ENCODE data around the gene STIM1. TPM values are rescaled to one million over a fixed set of nuclear protein-coding genes. Genes with fewer than 3 reads are reported as not detected.

Gene STIM1
- total RNA-seq, 4 donors from 2014 or later: 65.2 to 150 (median 92.6) TPM

DNA sequence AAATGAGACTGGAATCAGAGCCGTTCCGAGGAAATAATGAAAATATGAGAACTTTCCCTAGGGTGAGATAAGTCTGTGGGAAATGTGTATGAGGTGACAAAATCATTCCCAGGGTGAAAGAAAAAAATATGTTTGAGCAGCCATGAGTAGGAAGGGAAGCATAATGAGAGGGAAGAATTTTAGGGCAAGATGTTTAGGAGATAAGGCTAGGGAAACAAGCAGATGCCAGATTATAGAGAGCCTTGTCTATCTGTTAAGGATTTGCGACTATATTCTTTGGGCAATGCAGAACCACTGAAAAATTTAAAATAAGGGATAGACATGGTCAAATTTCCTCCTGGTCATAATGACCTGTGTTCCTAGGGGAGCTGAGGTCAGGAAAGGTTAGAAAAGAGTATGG, 54.4 kb downstream of the STIM1 start:
- 49% methylated on average over 3 of the region's 3 CpGs for WGBS
- H3K4me3 ChIP-seq: no peak overlapping the region
- peaks cover 7 to 39% (median 20%) of the 10 kb centered on the region in 4 donors for H3K4me1 ChIP-seq
- TF ChIP-seq, protein P1, sequence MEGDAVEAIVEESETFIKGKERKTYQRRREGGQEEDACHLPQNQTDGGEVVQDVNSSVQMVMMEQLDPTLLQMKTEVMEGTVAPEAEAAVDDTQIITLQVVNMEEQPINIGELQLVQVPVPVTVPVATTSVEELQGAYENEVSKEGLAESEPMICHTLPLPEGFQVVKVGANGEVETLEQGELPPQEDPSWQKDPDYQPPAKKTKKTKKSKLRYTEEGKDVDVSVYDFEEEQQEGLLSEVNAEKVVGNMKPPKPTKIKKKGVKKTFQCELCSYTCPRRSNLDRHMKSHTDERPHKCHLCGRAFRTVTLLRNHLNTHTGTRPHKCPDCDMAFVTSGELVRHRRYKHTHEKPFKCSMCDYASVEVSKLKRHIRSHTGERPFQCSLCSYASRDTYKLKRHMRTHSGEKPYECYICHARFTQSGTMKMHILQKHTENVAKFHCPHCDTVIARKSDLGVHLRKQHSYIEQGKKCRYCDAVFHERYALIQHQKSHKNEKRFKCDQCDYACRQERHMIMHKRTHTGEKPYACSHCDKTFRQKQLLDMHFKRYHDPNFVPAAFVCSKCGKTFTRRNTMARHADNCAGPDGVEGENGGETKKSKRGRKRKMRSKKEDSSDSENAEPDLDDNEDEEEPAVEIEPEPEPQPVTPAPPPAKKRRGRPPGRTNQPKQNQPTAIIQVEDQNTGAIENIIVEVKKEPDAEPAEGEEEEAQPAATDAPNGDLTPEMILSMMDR (IDR thresholded peaks at IDR 0.05): no peak
- TF ChIP-seq POLR2A (IDR thresholded peaks at IDR 0.05; ENCODE audit: low read depth) (no peak), POLR2AphosphoS5 (IDR thresholded peaks at IDR 0.05) (no peak), EP300 (IDR thresholded peaks at IDR 0.05) (no peak)
- H3K9me3 ChIP-seq: no peaks in the 10 kb centered on the region
- H3K27me3 ChIP-seq: no peaks in the 10 kb centered on the region
- DNase-seq (ENCODE audit: extremely low spot score): no peak
- intact Hi-C loops (cut with DNase I): no loop called here
- H3K36me3 ChIP-seq: no peaks in the 10 kb centered on the region
- no peak overlapping the region for H3K27ac ChIP-seq (replicated peaks in 1 of 4)

DNA sequence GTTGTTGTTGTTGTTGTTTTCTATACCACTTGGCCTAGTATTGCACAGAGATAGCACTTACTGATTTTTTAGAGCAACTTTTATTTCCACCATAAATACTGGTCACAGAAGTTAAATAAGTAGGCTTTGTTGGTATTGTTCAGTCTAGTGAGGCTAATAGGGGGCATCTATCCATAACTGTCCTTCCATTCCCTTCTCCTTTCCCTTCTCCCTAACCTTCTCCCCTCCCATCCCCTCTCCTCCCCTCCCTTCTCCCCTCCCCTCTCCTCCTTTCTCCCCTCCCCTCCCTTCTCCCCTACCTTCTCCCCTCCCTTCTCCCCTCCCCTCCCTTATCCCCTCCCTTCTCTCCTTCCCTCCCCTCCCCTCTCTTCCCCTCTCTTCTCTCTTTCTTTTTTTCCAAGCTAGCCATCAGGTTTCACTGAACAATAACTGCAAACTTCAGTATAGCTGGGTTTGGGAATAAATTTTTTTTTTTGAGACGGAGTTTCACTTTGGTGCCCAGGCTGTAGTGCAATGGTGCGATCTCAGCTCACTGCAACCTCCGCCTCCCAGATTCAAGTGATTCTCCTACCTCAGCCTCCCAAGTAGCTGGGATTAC, 56.5 kb downstream of the STIM1 start:
- DNase-seq (ENCODE audit: extremely low spot score): no peak
- Histone ChIP-seq H3K4me1 (peaks cover 0 to 31% (median 5%) of the 10 kb centered on the region in 4 donors), H3K36me3 (no peaks in the 10 kb centered on the region), H3K9me3 (no peaks in the 10 kb centered on the region), H3K27ac (replicated peaks in 1 of 4) (no peak overlapping the region), H3K4me3 (no peak overlapping the region), H3K27me3 (no peaks in the 10 kb centered on the region)
- intact Hi-C loops (cut with DNase I): no loop called here
- WGBS: 100% methylated on average over 3 of the region's 3 CpGs
- TF ChIP-seq EP300 (IDR thresholded peaks at IDR 0.05) (no peak), POLR2A (IDR thresholded peaks at IDR 0.05; ENCODE audit: low read depth) (no peak), POLR2AphosphoS5 (IDR thresholded peaks at IDR 0.05) (no peak)
- TF ChIP-seq, protein P1 (IDR thresholded peaks at IDR 0.05): no peak

DNA sequence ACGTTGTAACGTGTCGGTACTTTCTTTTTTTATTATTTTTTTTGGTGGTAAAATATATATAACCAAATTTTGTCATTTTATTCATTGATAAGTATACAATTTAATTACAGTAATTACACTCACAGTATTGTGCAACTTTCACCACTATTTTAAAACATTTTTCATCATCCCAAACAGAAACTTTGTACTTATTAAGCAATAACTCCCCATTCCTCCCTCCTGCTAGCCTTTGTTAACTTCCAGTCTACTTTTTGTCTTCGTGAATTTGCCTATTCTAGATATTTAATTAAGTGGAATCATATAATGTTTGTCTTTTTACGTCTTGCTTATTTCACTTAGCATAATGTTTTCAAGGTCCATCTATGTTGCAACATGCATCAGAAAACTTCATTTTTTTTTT, 58.5 kb downstream of the STIM1 start:
- no peak for TF ChIP-seq POLR2A (IDR thresholded peaks at IDR 0.05; ENCODE audit: low read depth)
- TF ChIP-seq EP300 (IDR thresholded peaks at IDR 0.05): no peak
- TF ChIP-seq, protein P1 (IDR thresholded peaks at IDR 0.05): no peak
- no peak for TF ChIP-seq POLR2AphosphoS5 (IDR thresholded peaks at IDR 0.05)
- no peak for DNase-seq (ENCODE audit: extremely low spot score)
- no peak overlapping the region for H3K27ac ChIP-seq (replicated peaks in 1 of 4)
- H3K4me3 ChIP-seq: no peak overlapping the region
- peaks cover 0 to 15% (median 3%) of the 10 kb centered on the region in 4 donors for H3K4me1 ChIP-seq
- no peaks in the 10 kb centered on the region for H3K36me3 ChIP-seq
- no peaks in the 10 kb centered on the region for H3K9me3 ChIP-seq
- WGBS: 84% methylated on average over 5 of the region's 5 CpGs
- intact Hi-C loops (cut with DNase I): no loop called here
- H3K27me3 ChIP-seq: no peaks in the 10 kb centered on the region

DNA sequence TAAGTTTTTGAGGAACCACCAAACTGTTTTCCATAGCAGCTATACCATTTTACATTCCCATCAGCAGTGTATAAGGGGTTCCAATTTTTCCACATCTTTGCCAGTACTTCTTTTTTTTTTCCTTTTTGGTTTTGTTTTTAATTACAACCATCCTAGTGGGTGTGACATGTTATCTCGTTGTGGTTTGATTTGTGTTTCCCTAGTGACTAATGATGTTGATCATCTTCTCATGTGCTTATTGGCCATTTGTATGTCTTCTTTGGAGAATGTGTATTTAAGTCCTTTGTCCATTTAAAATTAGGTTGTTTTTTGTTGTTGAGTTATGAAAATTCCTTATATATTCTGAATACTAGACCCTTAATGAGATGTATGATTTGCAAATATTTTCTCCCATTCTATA, 59.3 kb downstream of the STIM1 start:
- no peak overlapping the region for H3K27ac ChIP-seq (replicated peaks in 1 of 4)

More for the DNA sequence above, 59.3 kb downstream of the STIM1 start:
- peaks cover 0 to 16% (median 4%) of the 10 kb centered on the region in 4 donors for H3K4me1 ChIP-seq
- DNase-seq (ENCODE audit: extremely low spot score): no peak
- 56% methylated on average over 1 of the region's 1 CpG for WGBS
- no peak overlapping the region for H3K4me3 ChIP-seq
- intact Hi-C loops (cut with DNase I): no loop called here
- TF ChIP-seq, protein P1 (IDR thresholded peaks at IDR 0.05): no peak
- TF ChIP-seq POLR2AphosphoS5 (IDR thresholded peaks at IDR 0.05) (no peak), POLR2A (IDR thresholded peaks at IDR 0.05; ENCODE audit: low read depth) (no peak), EP300 (IDR thresholded peaks at IDR 0.05) (no peak)
- H3K27me3 ChIP-seq: no peaks in the 10 kb centered on the region
- no peaks in the 10 kb centered on the region for H3K9me3 ChIP-seq
- no peaks in the 10 kb centered on the region for H3K36me3 ChIP-seq

All from esophagus muscularis mucosa (tissue), 4 donors.